Lower leg skin (tissue), 4 donors: ENCODE results near the gene SLC7A7. TPM values are rescaled to one million over a fixed set of nuclear protein-coding genes. Genes with fewer than 3 reads are reported as not detected.
"Not testable (repeated sequence)": the region's sequence is repeated elsewhere in the genome, so short reads cannot be mapped to it uniquely, and the experiment has no call there.

Source experiments
- DNase-seq, 2 donors: peaks; one replicate each; pipeline ENCODE4 v3.0.0-alpha.2; 2019; ENCODE audit warnings: low spot score in 2 of 2
- H3K4me3 ChIP-seq: fragments of 200-600 bp; sonication (generic); 2 replicates; pipeline ENCODE4 v1.5.1; 2017; ENCODE audit warnings: mild to moderate bottlenecking, low read depth; ENCODE audit not compliant: poor library complexity, severe bottlenecking
- POLR2A ChIP-seq, 2 donors: fragments of 450-650 bp; IDR thresholded peaks; one replicate each; pipeline ENCODE4 v1.6.1; 2016 to 2017; ENCODE audit warnings: antibody characterized with exemption in 2 of 2, mild to moderate bottlenecking in 1 of 2, moderate library complexity in 1 of 2
- WGBS, 2 donors: methylation state at CpG; one replicate each; pipeline ENCODE4 v1.1.5; 2018; 5-methylcytosine and 5-hydroxymethylcytosine counted together
- intact Hi-C: fragments of 100-400 bp; cut with DNase I; formaldehyde crosslinking; loops from one replicate; pipeline ENCODE4 v1.15.0; 2023; ENCODE audit warnings: low total_unique reads
- total RNA-seq, 4 donors: library from RNA; depleted of rRNA; stranded (reverse); fragments of >200 nt; gene quantifications; one replicate each; pipeline ENCODE4 v1.1.0, GENCODE V29; 2016
- TF ChIP-seq, protein P1 (sequence below), 3 donors: fragments of 450-650 bp; IDR thresholded peaks; one replicate each; pipeline ENCODE4 v1.5.1; 2016; ENCODE audit warnings: antibody characterized with exemption in 3 of 3, mild to moderate bottlenecking in 3 of 3, moderate library complexity in 2 of 3

Gene SLC7A7
- total RNA-seq, 4 donors from 2014 or later = 1.1 to 12.8 (median 6.5) TPM

DNA sequence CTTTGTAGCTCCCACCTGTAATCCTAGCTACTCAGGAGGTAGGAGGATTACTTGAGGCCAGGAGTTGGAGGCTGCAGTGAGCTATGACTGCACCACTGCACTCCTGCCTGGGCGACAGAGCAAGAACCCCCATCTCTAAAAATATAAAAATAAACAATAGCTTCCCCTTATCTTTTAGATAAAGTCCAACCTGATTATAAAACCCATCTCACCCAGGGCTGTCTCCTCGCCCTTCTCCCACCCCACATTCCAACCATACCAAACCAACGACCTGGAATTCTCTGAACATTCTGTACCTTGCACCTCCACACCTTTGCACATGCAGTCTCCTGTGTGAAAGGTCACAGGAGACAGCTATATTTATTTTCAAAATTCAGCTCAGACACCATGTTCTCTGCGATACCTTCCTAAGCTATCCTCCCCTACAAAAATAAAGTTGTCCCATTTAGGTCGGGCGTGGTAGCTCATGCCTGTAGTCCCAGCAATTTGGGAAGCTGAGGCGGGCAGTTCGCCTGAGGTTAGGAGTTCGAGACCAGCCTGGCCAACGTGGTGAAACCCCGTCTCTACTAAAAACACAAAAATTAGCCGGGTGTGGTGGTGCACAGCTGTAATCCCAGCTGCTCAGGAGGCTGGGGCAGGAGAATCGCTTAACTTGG lies 7.7 kb downstream of the SLC7A7 start:
- TF ChIP-seq POLR2A (IDR thresholded peaks at IDR 0.05) = no peak
- TF ChIP-seq, protein P1, sequence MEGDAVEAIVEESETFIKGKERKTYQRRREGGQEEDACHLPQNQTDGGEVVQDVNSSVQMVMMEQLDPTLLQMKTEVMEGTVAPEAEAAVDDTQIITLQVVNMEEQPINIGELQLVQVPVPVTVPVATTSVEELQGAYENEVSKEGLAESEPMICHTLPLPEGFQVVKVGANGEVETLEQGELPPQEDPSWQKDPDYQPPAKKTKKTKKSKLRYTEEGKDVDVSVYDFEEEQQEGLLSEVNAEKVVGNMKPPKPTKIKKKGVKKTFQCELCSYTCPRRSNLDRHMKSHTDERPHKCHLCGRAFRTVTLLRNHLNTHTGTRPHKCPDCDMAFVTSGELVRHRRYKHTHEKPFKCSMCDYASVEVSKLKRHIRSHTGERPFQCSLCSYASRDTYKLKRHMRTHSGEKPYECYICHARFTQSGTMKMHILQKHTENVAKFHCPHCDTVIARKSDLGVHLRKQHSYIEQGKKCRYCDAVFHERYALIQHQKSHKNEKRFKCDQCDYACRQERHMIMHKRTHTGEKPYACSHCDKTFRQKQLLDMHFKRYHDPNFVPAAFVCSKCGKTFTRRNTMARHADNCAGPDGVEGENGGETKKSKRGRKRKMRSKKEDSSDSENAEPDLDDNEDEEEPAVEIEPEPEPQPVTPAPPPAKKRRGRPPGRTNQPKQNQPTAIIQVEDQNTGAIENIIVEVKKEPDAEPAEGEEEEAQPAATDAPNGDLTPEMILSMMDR (IDR thresholded peaks at IDR 0.05) = no peak
- 79 to 84% methylated on average over 13 of the region's 13 CpGs for WGBS, 2 donors
- H3K4me3 ChIP-seq = no peak overlapping the region
- no peak for DNase-seq
- intact Hi-C loops = no loop called here

DNA sequence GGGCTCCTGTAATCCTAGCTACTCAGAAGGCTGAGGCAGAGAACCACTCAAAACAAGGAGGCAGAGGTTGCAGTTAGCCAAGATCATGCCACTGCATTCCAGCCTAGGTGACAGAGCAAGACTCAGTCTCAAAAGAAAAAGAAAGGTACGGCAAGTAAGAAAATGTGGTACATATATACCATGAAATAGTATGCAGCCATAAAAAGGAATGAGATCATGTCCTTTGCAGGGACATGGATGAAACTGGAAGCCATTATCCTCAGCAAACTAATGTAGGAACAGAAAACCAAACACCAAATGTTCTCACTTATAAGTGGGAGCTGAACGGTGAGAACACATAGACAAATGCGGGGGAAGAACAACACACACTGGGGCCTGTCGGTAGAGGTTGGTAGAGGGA lies 10.0 kb downstream of the SLC7A7 start:
- intact Hi-C loops = not testable (repeated sequence)

DNA sequence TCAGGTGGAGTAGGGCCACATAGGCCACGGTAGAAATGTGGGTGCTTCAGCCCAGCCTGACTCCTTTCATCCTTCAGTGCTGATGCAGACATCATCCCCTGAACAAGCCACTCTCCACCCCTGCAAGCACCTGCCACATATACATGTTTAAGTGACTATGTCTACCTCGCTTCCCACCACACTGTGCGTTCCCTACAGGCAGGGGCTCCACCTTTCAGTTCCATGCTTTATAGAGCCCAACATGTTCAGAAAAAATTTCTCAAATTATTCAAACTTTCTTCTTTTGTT lies 11.6 kb downstream of the SLC7A7 start:
- intact Hi-C loops = no loop called here
- no peak overlapping the region for H3K4me3 ChIP-seq
- DNase-seq = no peak
- TF ChIP-seq, protein P1 (IDR thresholded peaks at IDR 0.05) = no peak
- TF ChIP-seq POLR2A (IDR thresholded peaks at IDR 0.05) = no peak
- 84 to 86% methylated on average over 3 of the region's 3 CpGs for WGBS, 2 donors

More for the DNA sequence above, 10.0 kb downstream of the SLC7A7 start:
- not testable (repeated sequence) for H3K4me3 ChIP-seq, DNase-seq
- 93 to 95% methylated on average over 4 of the region's 4 CpGs for WGBS, 2 donors

DNA sequence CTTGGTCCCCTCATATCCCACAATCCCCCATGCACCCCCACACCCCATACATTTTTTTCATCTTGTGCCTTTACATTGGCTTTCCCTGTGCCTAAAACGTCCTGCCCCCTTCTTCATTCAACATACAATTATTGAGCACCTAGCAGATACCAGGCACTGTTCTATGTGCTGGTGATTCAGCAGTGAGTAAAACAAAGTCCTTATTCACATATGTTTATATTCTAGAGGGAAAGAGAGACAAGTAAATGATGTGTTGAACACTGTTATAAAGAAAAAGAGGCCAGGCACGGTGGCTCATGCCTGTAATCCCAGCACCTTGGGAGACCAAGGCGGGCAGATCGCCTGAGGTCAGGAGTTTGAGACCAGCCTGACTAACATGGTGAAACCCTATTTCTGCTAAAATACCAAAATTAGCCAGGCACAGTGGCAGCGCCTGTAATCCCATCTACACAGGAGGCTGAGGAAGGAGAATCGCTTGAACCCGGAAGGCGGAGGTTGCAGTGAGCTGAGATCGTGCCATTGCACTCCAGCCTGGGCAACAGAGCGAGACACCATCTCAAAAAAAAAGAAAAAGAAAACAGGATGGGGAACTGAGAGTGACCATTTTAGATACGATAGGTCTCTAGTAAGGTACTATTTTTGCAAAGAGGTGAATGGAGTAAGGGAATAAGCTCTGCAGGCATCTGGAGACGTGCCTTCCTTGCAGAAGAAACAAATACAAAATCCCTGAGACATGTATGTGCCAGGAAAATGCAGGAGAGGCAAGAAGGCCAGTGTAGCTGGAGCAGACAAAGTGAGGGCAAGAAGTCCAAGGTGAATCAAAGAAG lies 12.2 kb downstream of the SLC7A7 start:
- 81 to 86% methylated on average over 12 of the region's 12 CpGs for WGBS, 2 donors
- TF ChIP-seq, protein P1 (IDR thresholded peaks at IDR 0.05) = no peak
- TF ChIP-seq POLR2A (IDR thresholded peaks at IDR 0.05) = no peak
- intact Hi-C loops = no loop called here
- no peak overlapping the region for H3K4me3 ChIP-seq
- DNase-seq = no peak

DNA sequence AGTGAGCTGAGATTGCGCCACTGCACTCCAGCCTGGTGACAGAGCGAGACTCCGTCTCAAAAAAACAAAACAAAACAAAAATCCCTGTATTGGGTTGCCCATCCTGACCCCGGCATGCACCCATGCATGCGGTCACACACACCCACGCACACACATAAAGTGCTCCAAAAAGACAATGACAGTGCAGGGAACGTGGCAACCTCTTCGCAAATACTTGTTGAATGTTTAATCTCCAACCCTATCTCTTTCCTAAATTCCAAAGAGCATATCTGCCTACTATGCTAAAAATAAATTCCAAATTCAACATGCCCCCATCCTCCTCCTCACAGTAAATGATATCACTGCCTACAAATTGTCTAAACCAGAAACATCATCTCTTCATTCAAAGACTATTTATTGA lies 13.5 kb downstream of the SLC7A7 start:
- no peak for TF ChIP-seq POLR2A (IDR thresholded peaks at IDR 0.05)
- TF ChIP-seq, protein P1 (IDR thresholded peaks at IDR 0.05) = no peak
- intact Hi-C loops = no loop called here
- 88 to 91% methylated on average over 8 of the region's 8 CpGs for WGBS, 2 donors
- DNase-seq = no peak
- H3K4me3 ChIP-seq = no peak overlapping the region

DNA sequence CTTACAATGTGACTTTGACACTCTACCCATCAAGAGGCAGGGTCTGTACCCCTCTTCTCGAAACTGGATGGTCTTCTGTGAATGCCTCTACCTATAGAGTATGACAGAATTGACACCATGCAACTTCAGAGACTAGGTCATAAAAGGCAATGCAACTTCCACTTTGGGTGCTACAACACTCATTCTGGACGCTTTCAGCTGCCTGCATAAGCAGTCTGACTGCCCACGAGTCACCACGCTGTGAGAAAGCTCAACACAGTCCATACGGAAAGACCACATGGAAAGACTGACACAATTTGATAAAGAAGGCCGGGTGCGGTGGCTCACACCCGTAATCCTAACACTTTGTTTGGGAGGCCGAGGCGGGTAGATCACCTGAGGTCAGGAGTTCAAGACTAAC lies 14.9 kb downstream of the SLC7A7 start:
- no peak overlapping the region for H3K4me3 ChIP-seq
- intact Hi-C loops = no loop called here
- DNase-seq = no peak
- TF ChIP-seq, protein P1 (IDR thresholded peaks at IDR 0.05) = no peak
- no peak for TF ChIP-seq POLR2A (IDR thresholded peaks at IDR 0.05)
- WGBS, 2 donors = 89 to 90% methylated on average over 10 of the region's 10 CpGs
